Neural crest cell (in vitro differentiated cells): ENCODE measurements around the gene ZNF516. TPM values are rescaled to one million over a fixed set of nuclear protein-coding genes. Genes with fewer than 3 reads are reported as not detected.

ENCODE experiments used
- DNase-seq: peaks from one replicate; pipeline ENCODE4 v3.0.0; 2021; ENCODE audit warnings: low read depth, mixed read lengths, low spot score
- H3K27ac Mint-ChIP-seq: one replicate; pipeline ENCODE4 v1.8.0; 2021; ENCODE audit warnings: mild to moderate bottlenecking, mixed read lengths; ENCODE audit not compliant: unreplicated experiment
- H3K27me3 Mint-ChIP-seq: 2 replicates; pipeline ENCODE4 v1.8.0; 2021; ENCODE audit warnings: low read depth, mild to moderate bottlenecking, mixed read lengths
- H3K36me3 Mint-ChIP-seq: 2 replicates; pipeline ENCODE4 v1.8.0; 2021; ENCODE audit warnings: low read depth, mild to moderate bottlenecking, mixed read lengths
- H3K4me1 Mint-ChIP-seq: 2 replicates; pipeline ENCODE4 v1.8.0; 2021; ENCODE audit warnings: mixed read lengths
- H3K4me3 Mint-ChIP-seq: one replicate; pipeline ENCODE4 v1.8.0; 2021; ENCODE audit warnings: mild to moderate bottlenecking, mixed read lengths
- H3K9me3 Mint-ChIP-seq: 2 replicates; pipeline ENCODE4 v1.8.0; 2021; ENCODE audit warnings: mixed read lengths
- CTCF ChIP-seq: fragments of 200-600 bp; sonication (generic); conservative IDR thresholded peaks from 2 replicates; pipeline ENCODE4 v1.5.0; 2021; ENCODE audit warnings: antibody characterized with exemption, mild to moderate bottlenecking
- total RNA-seq: library from RNA; stranded (reverse); gene quantifications from 2 replicates; pipeline ENCODE4 v1.2.1, GENCODE V29; 2021

ZNF516 gene
- total RNA-seq, 1 donor from 2014 or later, result 91.2 TPM

GRCh38 chr18:76437011-76437410, 58.0 kb downstream of the ZNF516 start:
- Mint-ChIP-seq H3K36me3 (peaks cover 29% of the 10 kb centered on the region), H3K27me3 (no peaks in the 10 kb centered on the region), H3K4me3 (no peak overlapping the region)

GRCh38 chr18:76436342-76436741, 58.7 kb downstream of the ZNF516 start:
- Mint-ChIP-seq H3K36me3 (peaks cover 29% of the 10 kb centered on the region), H3K4me3 (no peak overlapping the region), H3K9me3 (no peaks in the 10 kb centered on the region), H3K27me3 (no peaks in the 10 kb centered on the region), H3K4me1 (peaks cover 41% of the 10 kb centered on the region), H3K27ac (no peak overlapping the region)
- no peak for TF ChIP-seq CTCF
- no peak for DNase-seq

More at GRCh38 chr18:76437011-76437410, 58.0 kb downstream of the ZNF516 start:
- H3K9me3 Mint-ChIP-seq, result no peaks in the 10 kb centered on the region
- peak overlapping the region; percentile 83 for H3K27ac Mint-ChIP-seq
- DNase-seq, result no peak
- peaks cover 34% of the 10 kb centered on the region for H3K4me1 Mint-ChIP-seq
- no peak for TF ChIP-seq CTCF

GRCh38 chr18:76435316-76435989, 59.6 kb downstream of the ZNF516 start:
- Mint-ChIP-seq H3K9me3 (no peaks in the 10 kb centered on the region), H3K4me1 (peaks cover 49% of the 10 kb centered on the region), H3K36me3 (peaks cover 25% of the 10 kb centered on the region), H3K27ac (no peak overlapping the region), H3K4me3 (no peak overlapping the region), H3K27me3 (no peaks in the 10 kb centered on the region)
- no peak for DNase-seq
- TF ChIP-seq CTCF, result no peak

DNA sequence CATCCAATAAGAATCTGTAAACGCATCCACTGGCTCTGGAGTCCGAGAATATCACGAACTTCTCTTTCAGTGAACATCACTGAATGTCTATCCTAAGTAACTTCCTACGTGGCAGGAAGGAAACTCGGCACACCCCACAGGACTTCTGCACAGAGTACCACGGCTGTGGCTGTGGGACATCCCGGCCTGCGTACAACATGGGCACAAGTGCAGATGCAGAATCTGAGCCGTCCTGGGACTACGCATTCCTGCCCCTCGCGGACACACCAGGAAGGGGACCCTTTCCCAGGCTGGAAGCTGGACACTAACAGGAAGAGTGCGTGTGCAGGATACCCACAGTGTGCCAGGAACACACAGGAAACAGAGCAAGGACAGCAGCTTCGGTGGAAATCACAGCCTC, 60.6 kb downstream of the ZNF516 start:
- no peak overlapping the region for H3K4me3 Mint-ChIP-seq
- no peak for TF ChIP-seq CTCF
- peaks cover 27% of the 10 kb centered on the region for H3K36me3 Mint-ChIP-seq
- no peak overlapping the region for H3K27ac Mint-ChIP-seq
- H3K9me3 Mint-ChIP-seq, result no peaks in the 10 kb centered on the region
- DNase-seq, result no peak
- H3K27me3 Mint-ChIP-seq, result no peaks in the 10 kb centered on the region
- peaks cover 59% of the 10 kb centered on the region for H3K4me1 Mint-ChIP-seq

- H3K27me3 Mint-ChIP-seq, result no peaks in the 10 kb centered on the region
- H3K4me3 Mint-ChIP-seq, result no peak overlapping the region
- TF ChIP-seq CTCF, result no peak
- peaks cover 57% of the 10 kb centered on the region for H3K4me1 Mint-ChIP-seq
- peaks cover 27% of the 10 kb centered on the region for H3K36me3 Mint-ChIP-seq
- H3K27ac Mint-ChIP-seq, result no peak overlapping the region
- no peak for DNase-seq
- no peaks in the 10 kb centered on the region for H3K9me3 Mint-ChIP-seq
Observed at GRCh38 chr18:76433788-76434187, 61.3 kb downstream of the ZNF516 start.
